CD4-positive, alpha-beta T cell treated with Interleukin-6 at 100 ng/mL for 8 hours (primary cell): ENCODE data around the gene ZNF506.
"Not testable (repeated sequence)": the region's sequence is repeated elsewhere in the genome, so short reads cannot be mapped to it uniquely, and the experiment has no call there.

ENCODE experiments used
- DNase-seq: peaks from one replicate; pipeline ENCODE4 v3.0.0-alpha.2; 2020; ENCODE audit warnings: mixed read lengths, low spot score

Gene ZNF506

GRCh38 chr19:19821366-19821951, at the start of gene ZNF506:
Gene ZNF506 (minus strand): TSS chr19:19821750. CDS start chr19:19821603, 147 bp downstream.
- peak; percentile 97 for DNase-seq

- DNase-seq: not testable (repeated sequence)
These were observed 48.5 kb upstream of the ZNF506 start for GRCh38 chr19:19870086-19870485.

- DNase-seq: peak; percentile 30
These were observed 45.2 kb upstream of the ZNF506 start for GRCh38 chr19:19866611-19867248.

DNA sequence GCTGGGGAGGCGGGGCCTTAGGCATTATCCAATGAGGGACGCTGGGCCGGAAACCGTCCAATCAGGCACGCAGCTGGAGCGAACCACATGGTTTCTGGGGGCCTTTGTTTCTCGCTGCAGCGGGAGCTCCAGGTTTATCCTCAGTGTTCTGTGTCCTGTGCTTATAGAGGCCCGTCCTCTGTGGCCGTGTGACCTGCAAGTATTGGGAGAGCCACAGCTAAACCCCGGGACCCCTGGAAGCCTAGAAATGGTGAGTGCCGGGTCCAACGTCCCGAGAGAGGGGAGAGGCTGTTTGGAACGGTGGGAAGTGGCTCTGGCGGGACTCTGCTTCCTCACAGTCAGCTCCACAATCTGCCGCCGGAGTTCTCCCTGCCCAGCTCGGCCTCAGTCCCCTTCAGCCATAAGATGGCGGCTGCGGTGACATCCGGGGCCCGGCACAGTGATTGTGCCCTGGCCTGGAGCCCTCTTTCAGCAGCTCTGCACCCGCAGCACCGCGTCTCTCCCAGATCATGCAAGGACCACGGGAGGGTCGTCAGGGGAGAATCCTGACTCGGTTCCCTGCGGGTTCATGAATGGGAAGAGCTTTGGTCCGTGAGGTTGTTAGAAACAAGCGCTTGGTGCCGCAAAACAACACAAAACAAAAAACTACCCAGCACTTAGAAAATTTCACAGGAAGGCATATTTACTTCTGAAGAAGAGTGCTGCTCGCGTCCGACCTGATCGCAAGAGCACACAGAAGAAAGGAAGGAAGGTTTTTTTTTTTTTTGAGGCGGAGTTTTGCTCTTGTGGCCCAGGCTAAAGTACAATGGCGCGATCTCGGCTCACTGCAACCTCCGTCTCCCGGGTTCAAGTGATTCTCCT, 44.4 kb upstream of the ZNF506 start, which contains the start of gene ZNF253:
Gene ZNF253, plus strand, starts transcription at position 133 of the 861 bp plus-strand sequence. Its CDS starts 115 bp downstream, at position 248.
- peak; percentile 94 for DNase-seq

GRCh38 chr19:19860756-19861390, 39.3 kb upstream of the ZNF506 start:
- DNase-seq: peak; percentile 78

DNA sequence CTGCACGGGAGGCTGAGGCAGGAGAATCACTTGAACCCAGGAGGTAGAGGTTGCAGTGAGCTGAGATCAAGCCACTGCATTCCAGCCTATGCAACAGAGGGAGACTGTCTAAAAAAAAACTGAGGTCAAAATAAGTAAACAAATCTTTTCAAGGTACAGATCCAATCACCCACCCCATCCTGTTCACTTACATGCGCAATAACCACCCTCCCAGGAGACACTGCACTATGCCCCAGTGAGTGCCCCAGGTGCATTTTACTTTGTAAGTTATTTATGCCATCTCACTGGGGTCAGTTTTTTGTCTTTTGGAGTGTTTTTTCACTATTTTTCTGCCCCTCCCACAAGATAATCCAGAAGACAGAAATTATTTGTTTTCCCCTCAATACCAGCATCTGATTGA, 37.2 kb upstream of the ZNF506 start:
- no peak for DNase-seq

DNA sequence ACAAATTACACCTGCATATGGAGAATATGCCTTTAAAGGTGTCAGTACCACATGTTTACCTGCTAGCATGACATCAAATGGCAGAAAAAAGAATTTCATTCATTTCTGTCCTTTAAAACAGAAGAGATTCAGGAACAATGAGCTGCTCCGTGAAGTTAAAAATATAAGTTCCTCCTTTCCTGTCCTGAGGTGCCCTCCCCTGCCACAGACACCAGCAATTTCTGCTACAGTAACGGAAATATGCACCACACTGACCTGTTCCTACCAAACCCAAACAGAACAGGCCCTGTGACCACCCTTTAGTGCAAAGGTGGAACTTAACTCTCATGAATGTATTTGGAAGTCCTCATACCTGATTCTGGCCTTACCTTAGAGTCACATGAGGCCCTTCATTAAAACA, 30.2 kb upstream of the ZNF506 start:
- DNase-seq: not testable (repeated sequence)

DNA sequence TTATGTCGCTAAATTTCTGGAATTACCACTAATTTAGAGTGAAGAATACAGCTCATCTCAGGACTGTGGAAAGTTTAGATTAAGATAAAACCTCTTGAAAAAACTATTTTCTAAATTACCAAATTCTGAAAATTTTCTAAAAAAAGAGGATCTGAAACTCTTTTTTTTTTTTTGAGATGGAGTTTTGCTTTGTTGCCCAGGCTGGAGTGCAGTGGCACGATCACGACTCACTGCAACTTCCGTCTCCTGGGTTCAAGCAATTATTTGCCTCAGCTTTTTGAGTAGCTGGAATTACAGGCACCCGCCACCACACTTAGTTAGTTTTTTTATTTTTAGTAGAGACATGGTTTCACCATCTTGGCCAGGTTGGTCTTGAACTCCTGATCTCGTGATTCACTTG, 27.5 kb upstream of the ZNF506 start:
- no peak for DNase-seq

DNA sequence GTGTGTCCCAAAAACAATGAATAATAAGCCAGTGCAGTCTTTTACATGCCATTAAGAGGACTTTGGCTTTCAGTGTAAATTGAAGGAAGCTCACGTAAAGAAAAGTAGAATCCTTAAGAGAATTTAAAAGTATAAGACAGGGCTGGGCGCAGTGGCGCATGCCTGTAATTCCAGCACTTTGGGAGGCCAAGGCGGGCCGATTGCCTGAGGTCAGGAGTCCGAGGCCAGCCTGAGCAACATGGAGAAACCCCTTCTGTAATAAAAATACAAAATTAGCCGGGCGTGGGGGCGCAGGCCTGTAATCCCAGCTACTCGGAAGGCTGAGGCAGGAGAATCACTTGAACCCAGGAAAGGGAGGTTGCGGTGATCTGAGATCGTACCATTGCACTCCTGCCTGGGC, 26.2 kb upstream of the ZNF506 start:
- DNase-seq: no peak

DNA sequence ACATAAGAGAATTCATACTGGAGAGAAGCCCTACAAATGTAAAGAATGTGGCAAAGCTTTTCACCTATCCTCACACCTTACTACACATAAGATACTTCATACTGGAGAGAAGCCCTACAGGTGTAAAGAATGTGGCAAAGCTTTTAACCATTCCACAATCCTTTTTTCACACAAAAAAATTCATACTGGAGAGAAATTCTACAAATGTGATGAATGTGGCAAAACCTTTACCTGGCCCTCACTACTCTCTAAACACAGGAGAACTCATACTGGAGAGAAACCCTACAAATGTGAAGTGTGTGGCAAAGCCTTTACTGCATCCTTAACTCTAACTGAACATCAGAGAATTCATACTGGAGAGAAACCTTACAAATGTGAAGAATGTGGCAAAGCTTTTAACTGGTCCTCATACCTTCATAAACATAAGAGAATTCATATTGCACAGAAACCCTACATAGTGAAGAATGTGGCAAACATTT, 14.0 kb upstream of the ZNF506 start:
- no peak for DNase-seq

GRCh38 chr19:19826875-19827274, 5.3 kb upstream of the ZNF506 start:
- no peak for DNase-seq

DNA sequence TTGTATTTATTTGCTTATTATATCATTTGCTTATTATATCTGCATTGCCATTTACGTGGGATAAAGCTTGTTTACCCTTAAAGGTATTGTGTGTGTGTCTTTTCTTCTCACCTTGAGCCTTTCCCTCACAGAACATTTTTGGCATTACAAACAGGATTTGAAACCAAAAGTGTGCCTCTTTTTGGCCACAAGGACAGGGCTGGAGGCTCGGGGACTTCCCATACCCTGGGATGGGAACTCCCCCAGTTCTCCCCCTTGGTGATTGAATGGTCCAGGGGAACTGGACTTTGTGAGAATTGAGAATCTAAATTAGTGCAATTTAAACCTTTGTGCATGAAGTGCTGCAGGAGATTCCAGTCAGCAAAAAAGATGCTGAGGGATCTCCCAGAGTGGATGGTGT, 2.4 kb upstream of the ZNF506 start:
- DNase-seq: no peak

DNA sequence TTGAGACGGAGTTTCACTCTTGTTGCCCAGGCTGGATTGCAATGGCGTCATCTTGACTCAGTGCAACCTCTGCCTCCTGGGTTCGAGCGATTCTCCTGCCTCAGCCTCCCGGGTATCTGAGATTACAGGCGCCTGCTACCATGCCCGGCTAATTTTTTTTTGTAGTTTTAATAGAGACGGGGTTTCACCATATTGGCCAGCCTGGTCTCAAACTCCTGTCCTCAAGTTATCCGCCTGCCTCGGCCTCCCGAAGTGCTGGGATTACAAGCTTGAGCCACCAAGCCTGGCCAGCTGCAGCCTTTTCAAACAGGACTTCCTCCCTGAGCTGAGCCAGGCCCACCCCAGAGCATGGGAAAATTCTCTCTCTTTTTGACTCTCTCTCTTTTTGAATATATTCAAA, 426 bp upstream of the ZNF506 start:
- DNase-seq: not testable (repeated sequence)

DNA sequence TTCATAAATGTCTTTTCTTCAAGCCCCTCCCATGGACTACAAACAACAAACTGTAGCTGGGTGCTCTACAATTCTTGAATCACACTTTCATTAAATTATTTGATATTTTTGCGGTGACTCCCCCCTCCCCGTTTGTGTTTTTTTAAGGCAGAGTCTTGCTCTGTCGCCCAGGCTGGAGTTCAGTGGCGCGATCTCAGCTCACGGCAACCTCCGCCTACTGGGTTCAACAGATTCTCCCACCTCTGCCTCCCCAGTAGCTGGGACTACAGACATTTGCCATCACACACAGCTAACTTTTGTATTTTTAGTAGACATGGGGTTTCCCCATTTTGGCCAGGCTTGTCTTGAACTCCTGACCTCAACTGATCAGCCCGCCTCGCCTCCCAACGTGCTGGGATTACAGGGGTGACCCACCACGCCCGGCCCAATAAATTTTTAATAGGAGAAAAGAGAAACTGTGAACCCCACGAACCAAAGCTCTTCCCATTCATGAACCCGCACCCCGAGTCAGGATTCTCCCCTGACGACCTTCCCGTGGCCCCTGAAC, 703 bp downstream of the ZNF506 start:
- DNase-seq: no peak

DNA sequence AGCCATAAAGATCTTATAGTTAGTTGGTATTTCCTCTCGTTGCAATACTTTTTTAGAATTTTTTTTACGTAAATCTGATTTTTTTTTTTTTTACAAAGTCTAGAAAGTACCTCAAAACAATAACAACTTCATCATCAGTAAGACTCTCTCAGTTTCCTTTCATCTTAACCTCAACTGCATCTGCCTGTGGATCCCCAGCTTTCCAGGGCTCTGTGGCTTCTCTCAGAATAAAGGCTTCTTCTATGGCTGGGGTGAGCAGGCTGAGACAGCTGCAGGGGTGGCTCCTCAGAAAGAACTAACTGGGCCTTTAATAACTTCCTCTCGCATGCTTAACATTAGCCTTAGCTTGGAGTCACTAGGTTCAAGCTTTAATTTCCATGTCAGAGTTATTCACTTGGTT, 4.2 kb downstream of the ZNF506 start:
- peak; percentile 73 for DNase-seq

GRCh38 chr19:19816679-19817078, 4.9 kb downstream of the ZNF506 start:
- no peak for DNase-seq

- not testable (repeated sequence) for DNase-seq
These were observed 9.6 kb downstream of the ZNF506 start for GRCh38 chr19:19811999-19812398.

GRCh38 chr19:19805480-19805879, 16.1 kb downstream of the ZNF506 start:
- no peak for DNase-seq

GRCh38 chr19:19788015-19788414, 33.5 kb downstream of the ZNF506 start:
- no peak for DNase-seq

DNA sequence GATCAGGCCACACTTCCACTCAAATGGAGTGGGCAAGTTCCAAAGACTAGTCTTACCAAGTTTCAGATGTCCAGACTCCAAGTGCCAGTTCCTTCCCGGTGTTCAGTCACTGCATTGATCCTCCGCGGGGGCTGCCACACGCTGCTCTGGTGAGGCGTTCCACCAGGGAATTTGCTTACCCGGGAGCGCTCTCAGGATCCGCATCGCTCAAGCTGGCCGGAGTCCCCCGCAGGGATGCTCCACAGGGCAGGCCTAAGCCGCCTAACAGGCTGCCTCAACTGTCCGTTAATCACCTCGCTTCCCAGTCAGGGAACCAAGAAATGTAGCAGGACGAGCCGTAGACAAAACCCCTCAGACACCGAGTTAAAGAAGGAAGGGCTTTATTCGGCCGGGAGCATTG, 36.1 kb downstream of the ZNF506 start:
- not testable (repeated sequence) for DNase-seq

- DNase-seq: no peak
These were observed 38.8 kb downstream of the ZNF506 start for GRCh38 chr19:19782783-19783182.

- DNase-seq: not testable (repeated sequence)
These were observed 39.8 kb downstream of the ZNF506 start for GRCh38 chr19:19781791-19782190.
